Liver (tissue), 9 donors: ENCODE measurements around the gene PGGT1B. TPM values are rescaled to one million over a fixed set of nuclear protein-coding genes. Genes with fewer than 3 reads are reported as not detected.

Source experiments
- DNase-seq: peaks from one replicate; pipeline ENCODE4 v3.0.0-alpha.2; 2017; ENCODE audit warnings: low spot score
- H3K27ac ChIP-seq, 2 donors: one replicate each; pipeline ENCODE4 v1.7.0; 2013; ENCODE audit warnings: inconsistent platforms in 2 of 2, low read length in 2 of 2, control low read depth in 1 of 2, low read depth in 1 of 2, mild to moderate bottlenecking in 1 of 2
- H3K27me3 ChIP-seq, 4 donors: one replicate each; pipeline versions ENCODE4 v1.6.1 to v1.7.0; 2013; ENCODE audit warnings: low read length in 3 of 4, inconsistent platforms in 1 of 4, mild to moderate bottlenecking in 1 of 4, moderate library complexity in 1 of 4; ENCODE audit not compliant: control insufficient read depth in 4 of 4, insufficient read depth in 4 of 4
- H3K36me3 ChIP-seq, 4 donors: one replicate each; pipeline versions ENCODE4 v1.6.1 to v1.7.0; 2013; ENCODE audit warnings: low read length in 3 of 4, mild to moderate bottlenecking in 3 of 4, low read depth in 1 of 4, moderate library complexity in 1 of 4; ENCODE audit not compliant: control insufficient read depth in 4 of 4, insufficient read depth in 3 of 4
- H3K4me1 ChIP-seq, 4 donors: one replicate each; pipeline versions ENCODE4 v1.6.1 to v1.7.0; 2013; ENCODE audit warnings: low read length in 3 of 4, mild to moderate bottlenecking in 3 of 4, moderate library complexity in 1 of 4; ENCODE audit not compliant: control insufficient read depth in 4 of 4, insufficient read depth in 4 of 4
- H3K4me3 ChIP-seq, 3 donors: one replicate each; pipeline versions ENCODE4 v1.6.1 to v1.7.0; 2013; ENCODE audit warnings: low read length in 3 of 3, control low read depth in 1 of 3, low read depth in 1 of 3, mild to moderate bottlenecking in 1 of 3
- H3K9ac ChIP-seq, 2 donors: one replicate each; pipeline ENCODE4 v1.7.0; 2013; ENCODE audit warnings: low read length in 2 of 2, mild to moderate bottlenecking in 2 of 2, moderate library complexity in 2 of 2, control low read depth in 1 of 2, low read depth in 1 of 2
- H3K9me3 ChIP-seq, 4 donors: one replicate each; pipeline versions ENCODE4 v1.6.1 to v1.7.0; 2013; ENCODE audit warnings: low read length in 3 of 4; ENCODE audit not compliant: control insufficient read depth in 4 of 4
- ATF3 ChIP-seq: IDR thresholded peaks from 2 replicates; pipeline ENCODE4 v1.6.1; 2016; ENCODE audit warnings: antibody characterized with exemption
- CTCF ChIP-seq: fragments of 150-350 bp; IDR thresholded peaks from 2 replicates; pipeline ENCODE4 v1.5.1; 2017; ENCODE audit warnings: improper control_type of control experiment, low read depth, low read length; ENCODE audit not compliant: missing input control
- FOXA1 ChIP-seq: IDR thresholded peaks from 2 replicates; pipeline ENCODE4 v1.6.1; 2016; ENCODE audit warnings: antibody characterized with exemption
- GABPA ChIP-seq, 2 donors: IDR thresholded peaks in 1 of 2; conservative IDR thresholded peaks in 1 of 2; 2 replicates each; pipeline ENCODE4 v1.6.1; 2016; ENCODE audit warnings: antibody characterized with exemption in 2 of 2, mild to moderate bottlenecking in 1 of 2, moderate library complexity in 1 of 2
- HNF4A ChIP-seq, 2 donors: conservative IDR thresholded peaks; 2 replicates each; pipeline ENCODE4 v1.6.1; 2016; ENCODE audit warnings: antibody characterized with exemption in 2 of 2, mild to moderate bottlenecking in 2 of 2
- HNF4G ChIP-seq: IDR thresholded peaks from 2 replicates; pipeline ENCODE4 v1.6.1; 2016; ENCODE audit warnings: antibody characterized with exemption
- JUND ChIP-seq, 2 donors: IDR thresholded peaks; 2 replicates each; pipeline ENCODE4 v1.6.1; 2016; ENCODE audit warnings: antibody characterized with exemption in 2 of 2
- MAX ChIP-seq: IDR thresholded peaks from 2 replicates; pipeline ENCODE4 v1.6.1; 2016; ENCODE audit warnings: antibody characterized with exemption
- NR2F2 ChIP-seq: IDR thresholded peaks from 2 replicates; pipeline ENCODE4 v1.6.1; 2016; ENCODE audit warnings: antibody characterized with exemption
- RAD21 ChIP-seq, 2 donors: IDR thresholded peaks; 2 replicates each; pipeline ENCODE4 v1.6.1; 2016; ENCODE audit warnings: antibody characterized with exemption in 2 of 2, mild to moderate bottlenecking in 2 of 2
- REST ChIP-seq: IDR thresholded peaks from 2 replicates; pipeline ENCODE4 v1.6.1; 2016; ENCODE audit warnings: antibody characterized with exemption, mild to moderate bottlenecking
- RXRA ChIP-seq, 2 donors: IDR thresholded peaks; 2 replicates each; pipeline ENCODE4 v1.6.1; 2017 to 2018; ENCODE audit warnings: antibody characterized with exemption in 2 of 2, mild to moderate bottlenecking in 1 of 2
- SP1 ChIP-seq: IDR thresholded peaks from 2 replicates; pipeline ENCODE4 v1.6.1; 2018; ENCODE audit warnings: antibody characterized with exemption, mild to moderate bottlenecking
- TAF1 ChIP-seq: conservative IDR thresholded peaks from 2 replicates; pipeline ENCODE4 v1.6.1; 2016; ENCODE audit warnings: antibody characterized with exemption, mild to moderate bottlenecking
- YY1 ChIP-seq: IDR thresholded peaks from 2 replicates; pipeline ENCODE4 v1.6.1; 2016; ENCODE audit warnings: antibody characterized with exemption, mild to moderate bottlenecking
- ZBTB33 ChIP-seq: IDR thresholded peaks from 2 replicates; pipeline ENCODE4 v1.6.1; 2016; ENCODE audit warnings: antibody characterized with exemption
- WGBS: extraction: QIAGEN DNeasy Blood & Tissue Kit; methylation state at CpG from one replicate; pipeline ENCODE4 v1.1.7; 2013; 5-methylcytosine and 5-hydroxymethylcytosine counted together
- polyA plus RNA-seq, 2 donors: library from polyadenylated mRNA; stranded (reverse) in 1 of 2; unstranded in 1 of 2; fragments of 200-250 nt in 1 of 2; fragments of >200 nt in 1 of 2; fragmentation: Nextera tagmentation in 1 of 2; extraction: Ambion mirVana in 1 of 2; gene quantifications; one replicate each; pipeline versions ENCODE4 v1.2.1 to v1.2.3, GENCODE V29; 2013 to 2015
- total RNA-seq, 2 donors: library from RNA; depleted of rRNA; stranded (reverse); fragments of >200 nt; gene quantifications; one replicate each; pipeline ENCODE4 v1.2.3, GENCODE V29; 2014
- donor health status: healthy.
- donor health status: healthy.
- donor health status: healthy.
- donor health status: healthy.
- donor health status: healthy.

The PGGT1B gene
- total and polyA plus RNA-seq, 4 donors = 4.9 to 15.7 (median 5.6) TPM

DNA sequence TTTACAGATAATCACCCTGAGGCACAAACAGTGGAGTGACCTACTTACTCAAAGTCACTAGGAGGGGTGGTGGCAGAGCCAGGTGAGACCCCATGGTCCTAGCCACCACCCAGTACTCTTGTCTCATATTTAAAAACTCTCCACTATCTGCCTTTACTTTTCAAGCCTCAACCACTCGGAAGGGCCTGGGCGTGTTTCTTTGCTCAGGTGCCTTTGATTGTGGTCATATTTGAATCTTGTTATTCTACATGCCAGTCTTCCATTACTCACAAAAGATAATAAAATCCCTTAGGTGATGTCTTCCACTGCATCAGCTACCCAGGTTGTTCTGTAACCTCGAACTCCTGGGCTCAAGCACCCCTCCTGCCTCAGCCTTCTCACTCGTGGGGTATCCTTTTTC lies 72.3 kb downstream of the PGGT1B start (continued):
- TF ChIP-seq ZBTB33 (no peak), HNF4G (no peak), TAF1 (no peak), MAX (no peak), GABPA (IDR thresholded peaks at IDR 0.05 in 1 of 2, conservative IDR thresholded peaks at IDR 0.05 in 1 of 2) (no peak)

DNA sequence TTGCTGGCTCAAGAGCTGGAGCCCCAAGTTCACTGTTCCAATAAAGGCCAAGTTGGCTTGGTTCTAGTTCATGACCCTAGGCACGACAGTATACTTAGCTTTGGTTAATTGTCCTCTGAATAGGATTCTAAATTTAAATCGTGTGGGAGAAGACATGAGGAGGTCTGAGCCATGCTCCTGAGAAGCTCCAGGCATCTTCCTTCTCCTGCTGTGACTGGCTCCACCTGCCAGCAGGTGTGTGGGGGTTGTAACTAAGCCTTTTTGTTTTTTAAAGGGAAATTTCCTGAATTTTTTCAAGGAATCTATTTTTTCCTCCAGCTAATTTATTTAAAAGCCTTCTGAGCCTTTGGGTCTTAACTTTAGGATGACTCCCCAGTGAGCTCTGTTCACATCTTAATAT lies 72.8 kb downstream of the PGGT1B start:
- DNase-seq = no peak
- H3K4me3 ChIP-seq = no peak overlapping the region
- no peaks in the 10 kb centered on the region for H3K27me3 ChIP-seq
- H3K27ac ChIP-seq = no peak overlapping the region
- H3K9me3 ChIP-seq = no peaks in the 10 kb centered on the region
- no peaks in the 10 kb centered on the region for H3K36me3 ChIP-seq
- no peak overlapping the region for H3K9ac ChIP-seq
- 57% methylated on average over 2 of the region's 2 CpGs for WGBS
- peaks cover 3 to 13% (median 10%) of the 10 kb centered on the region in 4 donors for H3K4me1 ChIP-seq
- TF ChIP-seq YY1 = no peak
- no peak for TF ChIP-seq FOXA1
- no peak for TF ChIP-seq RAD21 (IDR thresholded peaks at IDR 0.05)
- TF ChIP-seq HNF4G = no peak
- no peak for TF ChIP-seq ATF3
- TF ChIP-seq REST = no peak
- no peak for TF ChIP-seq TAF1
- no peak for TF ChIP-seq RXRA (IDR thresholded peaks at IDR 0.05)
- no peak for TF ChIP-seq CTCF
- TF ChIP-seq HNF4A (conservative IDR thresholded peaks at IDR 0.05) = no peak

- Histone ChIP-seq H3K4me1 (no peaks in the 10 kb centered on the region), H3K27me3 (peaks cover 0 to 7% (median 2%) of the 10 kb centered on the region in 4 donors), H3K36me3 (no peaks in the 10 kb centered on the region), H3K9ac (no peak overlapping the region), H3K27ac (no peak overlapping the region), H3K4me3 (no peak overlapping the region), H3K9me3 (no peaks in the 10 kb centered on the region)
- no peak for DNase-seq
- TF ChIP-seq REST = no peak
- TF ChIP-seq GABPA (IDR thresholded peaks at IDR 0.05 in 1 of 2, conservative IDR thresholded peaks at IDR 0.05 in 1 of 2) = no peak
- no peak for TF ChIP-seq ATF3
- TF ChIP-seq YY1 = no peak
- TF ChIP-seq SP1 = no peak
- no peak for TF ChIP-seq RXRA (IDR thresholded peaks at IDR 0.05)
- no peak for TF ChIP-seq CTCF
- TF ChIP-seq NR2F2 = no peak
- no peak for TF ChIP-seq TAF1
- no peak for TF ChIP-seq JUND (IDR thresholded peaks at IDR 0.05)
These were observed 75.9 kb downstream of the PGGT1B start for GRCh38 chr5:115186794-115187193.
